GM12875 (cell line): ENCODE measurements around the gene RAB3GAP1.
"Not testable (repeated sequence)": the region's sequence is repeated elsewhere in the genome, so short reads cannot be mapped to it uniquely, and the experiment has no call there.

Experiments used
- H3K4me3 ChIP-seq: one replicate; pipeline ENCODE4 v1.5.1; 2011; ENCODE audit warnings: low read depth, low read length, control low read depth
- TF ChIP-seq, protein P1 (sequence below): IDR thresholded peaks from 2 replicates; pipeline ENCODE4 v1.5.1; 2011; ENCODE audit warnings: low read depth, mild to moderate bottlenecking, control low read depth, inconsistent platforms, low read length, moderate library complexity, borderline replicate concordance; ENCODE audit not compliant: insufficient read depth

RAB3GAP1 gene

GRCh38 chr2:135074216-135074615, 22.1 kb downstream of the RAB3GAP1 start:
- no peak overlapping the region for H3K4me3 ChIP-seq
- TF ChIP-seq, protein P1, sequence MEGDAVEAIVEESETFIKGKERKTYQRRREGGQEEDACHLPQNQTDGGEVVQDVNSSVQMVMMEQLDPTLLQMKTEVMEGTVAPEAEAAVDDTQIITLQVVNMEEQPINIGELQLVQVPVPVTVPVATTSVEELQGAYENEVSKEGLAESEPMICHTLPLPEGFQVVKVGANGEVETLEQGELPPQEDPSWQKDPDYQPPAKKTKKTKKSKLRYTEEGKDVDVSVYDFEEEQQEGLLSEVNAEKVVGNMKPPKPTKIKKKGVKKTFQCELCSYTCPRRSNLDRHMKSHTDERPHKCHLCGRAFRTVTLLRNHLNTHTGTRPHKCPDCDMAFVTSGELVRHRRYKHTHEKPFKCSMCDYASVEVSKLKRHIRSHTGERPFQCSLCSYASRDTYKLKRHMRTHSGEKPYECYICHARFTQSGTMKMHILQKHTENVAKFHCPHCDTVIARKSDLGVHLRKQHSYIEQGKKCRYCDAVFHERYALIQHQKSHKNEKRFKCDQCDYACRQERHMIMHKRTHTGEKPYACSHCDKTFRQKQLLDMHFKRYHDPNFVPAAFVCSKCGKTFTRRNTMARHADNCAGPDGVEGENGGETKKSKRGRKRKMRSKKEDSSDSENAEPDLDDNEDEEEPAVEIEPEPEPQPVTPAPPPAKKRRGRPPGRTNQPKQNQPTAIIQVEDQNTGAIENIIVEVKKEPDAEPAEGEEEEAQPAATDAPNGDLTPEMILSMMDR, result no peak

- TF ChIP-seq, protein P1, result no peak
- H3K4me3 ChIP-seq, result no peak overlapping the region
These were observed 24.5 kb downstream of the RAB3GAP1 start for GRCh38 chr2:135076556-135076955.

- H3K4me3 ChIP-seq, result no peak overlapping the region
- TF ChIP-seq, protein P1, result no peak
These were observed 26.3 kb downstream of the RAB3GAP1 start for GRCh38 chr2:135078417-135078816.

DNA sequence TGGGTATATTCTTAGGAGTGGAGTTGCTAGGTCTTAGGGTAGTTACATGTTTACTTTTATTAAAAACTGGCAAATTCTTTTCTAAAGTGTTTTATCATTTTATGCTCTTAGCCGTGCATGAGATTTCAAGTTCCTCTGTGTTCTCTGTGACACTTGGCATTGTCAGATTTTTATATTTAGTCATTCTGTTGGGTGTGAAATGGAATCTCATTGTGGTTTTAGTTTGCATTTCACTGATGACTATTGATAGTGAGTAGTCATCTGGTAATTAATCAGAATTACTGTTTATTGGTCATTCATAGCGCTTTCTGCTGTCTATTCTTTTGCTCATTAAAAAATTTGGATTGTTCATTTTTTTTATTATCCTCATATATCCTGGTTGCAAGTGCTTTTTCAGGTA, 34.1 kb downstream of the RAB3GAP1 start:
- H3K4me3 ChIP-seq, result no peak overlapping the region
- TF ChIP-seq, protein P1, result no peak

GRCh38 chr2:135089597-135089996, 37.5 kb downstream of the RAB3GAP1 start:
- H3K4me3 ChIP-seq, result not testable (repeated sequence)

DNA sequence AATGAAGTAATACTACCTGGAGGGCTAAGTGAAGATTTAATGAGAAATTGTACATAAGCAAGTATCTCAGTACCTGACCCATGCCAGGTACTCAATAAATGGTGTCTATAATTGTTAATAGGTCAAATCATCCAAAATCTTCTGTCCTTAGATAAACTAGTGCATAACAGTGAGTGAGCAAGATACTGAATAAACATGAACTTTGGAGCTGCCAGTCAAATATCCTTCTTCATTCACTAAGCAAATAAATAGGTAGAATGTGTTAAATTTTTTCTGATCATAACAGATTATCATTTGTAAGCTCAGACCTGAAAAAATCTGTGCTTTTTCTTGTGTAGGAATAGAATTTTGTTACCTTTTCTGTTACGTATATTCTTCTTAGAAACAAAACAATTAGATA, 39.6 kb downstream of the RAB3GAP1 start:
- TF ChIP-seq, protein P1, result no peak
- H3K4me3 ChIP-seq, result no peak overlapping the region

DNA sequence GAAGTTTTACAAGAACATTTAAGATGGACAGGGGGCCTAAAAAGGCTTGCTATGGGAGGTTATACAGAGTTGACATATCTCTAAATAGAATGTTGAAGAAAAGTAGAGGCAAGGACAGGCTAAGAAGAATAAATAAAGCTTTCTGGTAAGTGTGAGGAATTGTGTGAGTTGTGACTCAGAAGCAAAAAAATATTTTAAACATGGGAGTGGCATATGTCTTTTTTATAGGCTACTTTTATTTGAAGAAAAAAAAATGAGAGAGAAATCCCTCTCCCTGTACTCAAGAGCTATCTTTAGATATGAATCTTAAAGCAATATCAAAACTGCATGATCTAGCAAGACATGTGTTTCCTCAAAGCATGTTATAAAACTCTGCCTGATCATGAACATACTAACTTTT, 41.1 kb downstream of the RAB3GAP1 start:
- TF ChIP-seq, protein P1, result no peak
- H3K4me3 ChIP-seq, result no peak overlapping the region
